ENCODE data around the gene RAB43.

The RAB43 gene

GRCh38 chr3:129046732-129047552 is 74.7 kb downstream of the RAB43 start:
- ATAC-seq (no peak), DNase-seq (ENCODE audit: low spot score in 2 of 2) (no peak)
- Mint-ChIP-seq H3K4me3 (peak overlapping the region; percentile 37), H3K4me1 (no peaks in the 10 kb centered on the region), H3K9me3 (peaks cover 4% of the 10 kb centered on the region), H3K27ac (no peak overlapping the region), H3K36me3 (no peaks in the 10 kb centered on the region)

GRCh38 chr3:129046037-129046731 is 75.4 kb downstream of the RAB43 start:
- H3K27ac Mint-ChIP-seq = no peak overlapping the region
- H3K9me3 Mint-ChIP-seq = peaks cover 4% of the 10 kb centered on the region
- DNase-seq (ENCODE audit: low spot score in 2 of 2) (no peak), ATAC-seq (peak; percentile 53)
- no peaks in the 10 kb centered on the region for H3K4me1 Mint-ChIP-seq
- no peaks in the 10 kb centered on the region for H3K36me3 Mint-ChIP-seq
- H3K4me3 Mint-ChIP-seq = peak overlapping the region; percentile 37

- ATAC-seq = peak; percentile 90
- no peak for DNase-seq (ENCODE audit: low spot score in 2 of 2)
- peaks cover 4% of the 10 kb centered on the region for H3K9me3 Mint-ChIP-seq
- H3K4me1 Mint-ChIP-seq = no peaks in the 10 kb centered on the region
- no peak overlapping the region for H3K27ac Mint-ChIP-seq
- no peaks in the 10 kb centered on the region for H3K36me3 Mint-ChIP-seq
- H3K4me3 Mint-ChIP-seq = peak overlapping the region; percentile 37
Observed at GRCh38 chr3:129045675-129046036, 75.9 kb downstream of the RAB43 start.

GRCh38 chr3:129040579-129041300 is 80.9 kb downstream of the RAB43 start:
- H3K36me3 Mint-ChIP-seq = no peaks in the 10 kb centered on the region
- ATAC-seq = no peak
- H3K27ac Mint-ChIP-seq = peak overlapping the region; percentile 45
- no peaks in the 10 kb centered on the region for H3K4me1 Mint-ChIP-seq
- no peaks in the 10 kb centered on the region for H3K9me3 Mint-ChIP-seq
- no peak overlapping the region for H3K4me3 Mint-ChIP-seq
- no peak for DNase-seq (ENCODE audit: low spot score in 2 of 2)

- DNase-seq (ENCODE audit: low spot score in 2 of 2) (no peak), ATAC-seq (no peak)
- H3K4me1 Mint-ChIP-seq = no peaks in the 10 kb centered on the region
- H3K4me3 Mint-ChIP-seq = no peak overlapping the region
- no peaks in the 10 kb centered on the region for H3K9me3 Mint-ChIP-seq
- H3K36me3 Mint-ChIP-seq = no peaks in the 10 kb centered on the region
- peak overlapping the region; percentile 45 for H3K27ac Mint-ChIP-seq
Observed at GRCh38 chr3:129040039-129040336, 81.6 kb downstream of the RAB43 start.

GRCh38 chr3:129039271-129040038 is 82.1 kb downstream of the RAB43 start:
- peak overlapping the region; percentile 45 for H3K27ac Mint-ChIP-seq

GRCh38 chr3:129038121-129038855 is 83.3 kb downstream of the RAB43 start:
- no peak overlapping the region for H3K27ac Mint-ChIP-seq
- no peaks in the 10 kb centered on the region for H3K9me3 Mint-ChIP-seq
- H3K4me1 Mint-ChIP-seq = peaks cover 4% of the 10 kb centered on the region
- DNase-seq (ENCODE audit: low spot score in 2 of 2) (no peak), ATAC-seq (no peak)
- no peaks in the 10 kb centered on the region for H3K36me3 Mint-ChIP-seq
- H3K4me3 Mint-ChIP-seq = no peak overlapping the region

More at GRCh38 chr3:129039271-129040038, 82.1 kb downstream of the RAB43 start:
- no peak overlapping the region for H3K4me3 Mint-ChIP-seq
- no peaks in the 10 kb centered on the region for H3K4me1 Mint-ChIP-seq
- no peaks in the 10 kb centered on the region for H3K36me3 Mint-ChIP-seq
- H3K9me3 Mint-ChIP-seq = no peaks in the 10 kb centered on the region
- DNase-seq (ENCODE audit: low spot score in 2 of 2) (no peak), ATAC-seq (no peak)

Data from stimulated activated effector memory CD8-positive, alpha-beta T cell treated with anti-CD3 and anti-CD28 coated beads, Interleukin-12 subunit alpha, Interleukin-12 subunit beta, amount 100 ng/mL, for 72 hours (primary cell).